Renal pelvis (tissue), 4 donors: ENCODE results near the gene CDC14A. TPM values are rescaled to one million over a fixed set of nuclear protein-coding genes. Genes with fewer than 3 reads are reported as not detected.
A peak's percentile ranks its signal among the peaks of the same experiment; 100 is the strongest.
"Not testable (repeated sequence)": the region's sequence is repeated elsewhere in the genome, so short reads cannot be mapped to it uniquely, and the experiment has no call there.

ENCODE experiments used
- DNase-seq: peaks from one replicate; pipeline ENCODE4 v3.0.0-alpha.2; 2013
- polyA plus RNA-seq, 3 donors: library from polyadenylated mRNA; unstranded; fragments of 120-200 nt; gene quantifications; one replicate each; pipeline ENCODE4 v1.2.1, GENCODE V29; 2013; ENCODE audit not compliant: insufficient read length in 3 of 3

CDC14A gene
- polyA plus RNA-seq, 3 donors: 26.5 to 33.2 (median 29.6) TPM

GRCh38 chr1:100325415-100326324, 26.6 kb upstream of the CDC14A start:
- DNase-seq: peak; percentile 67

DNA sequence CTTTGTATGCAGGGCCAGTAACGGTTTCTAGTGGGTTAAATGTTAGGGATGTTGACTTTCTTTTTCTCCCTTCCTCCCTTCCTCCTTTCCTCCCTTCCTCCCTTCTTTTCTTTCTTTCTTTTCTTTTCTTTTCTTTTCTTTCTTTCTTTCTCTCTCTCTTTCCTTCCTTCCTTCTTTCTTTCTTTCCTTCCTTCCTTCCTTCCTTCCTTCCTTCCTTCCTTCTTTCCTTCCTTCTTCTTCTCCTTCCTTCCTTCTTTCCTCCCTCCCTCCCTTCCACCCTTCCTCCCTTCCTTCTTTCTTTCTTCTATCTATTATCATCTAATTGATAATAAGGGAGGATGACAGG, 26.0 kb upstream of the CDC14A start:
- DNase-seq: not testable (repeated sequence)

- no peak for DNase-seq
These were observed 24.2 kb upstream of the CDC14A start for GRCh38 chr1:100328133-100328532.

GRCh38 chr1:100331146-100331545, 21.2 kb upstream of the CDC14A start:
- DNase-seq: not testable (repeated sequence)

GRCh38 chr1:100332331-100332730, 20.0 kb upstream of the CDC14A start:
- no peak for DNase-seq

DNA sequence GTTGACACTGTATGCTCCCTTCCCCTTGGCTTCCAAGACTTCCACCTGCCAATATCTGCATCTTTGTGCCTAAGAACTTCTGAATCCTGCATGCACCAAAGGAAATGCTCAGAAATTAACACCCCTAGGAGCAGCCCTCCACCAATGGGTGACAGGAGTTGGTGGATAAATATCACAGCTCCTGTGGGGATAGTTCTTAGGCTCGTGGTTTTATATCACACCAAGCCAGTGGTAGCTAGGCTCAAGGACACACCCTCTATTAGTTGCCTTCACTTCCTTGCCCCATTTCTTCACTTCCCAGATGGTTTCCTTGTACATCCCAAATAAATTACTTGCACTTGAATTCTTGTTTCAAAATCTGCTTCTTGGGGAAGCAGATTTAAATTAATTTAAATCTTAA, 16.9 kb upstream of the CDC14A start:
- DNase-seq: no peak

- DNase-seq: not testable (repeated sequence)
These were observed 14.4 kb upstream of the CDC14A start for GRCh38 chr1:100337878-100338277.

DNA sequence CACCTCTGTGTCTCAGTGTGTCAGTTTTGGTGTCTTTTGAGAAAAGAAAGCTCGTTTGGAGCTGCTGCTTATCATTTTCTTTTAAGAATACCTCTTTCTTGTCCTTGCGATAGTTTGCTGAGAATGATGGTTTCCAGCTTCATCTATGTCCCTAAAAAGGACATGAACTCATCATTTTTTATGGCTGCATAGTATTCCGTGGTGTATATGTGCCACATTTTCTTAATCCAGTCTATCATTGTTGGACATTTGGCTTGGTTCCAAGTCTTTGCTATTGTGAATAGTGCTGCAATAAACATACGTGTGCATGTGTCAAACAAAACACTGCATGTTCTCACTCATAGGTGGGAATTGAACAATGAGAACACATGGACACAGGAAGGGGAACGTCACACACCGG, 12.6 kb upstream of the CDC14A start:
- DNase-seq: not testable (repeated sequence)

- no peak for DNase-seq
These were observed 11.8 kb upstream of the CDC14A start for GRCh38 chr1:100340494-100340893.

GRCh38 chr1:100342348-100342747, 10.0 kb upstream of the CDC14A start:
- no peak for DNase-seq

DNA sequence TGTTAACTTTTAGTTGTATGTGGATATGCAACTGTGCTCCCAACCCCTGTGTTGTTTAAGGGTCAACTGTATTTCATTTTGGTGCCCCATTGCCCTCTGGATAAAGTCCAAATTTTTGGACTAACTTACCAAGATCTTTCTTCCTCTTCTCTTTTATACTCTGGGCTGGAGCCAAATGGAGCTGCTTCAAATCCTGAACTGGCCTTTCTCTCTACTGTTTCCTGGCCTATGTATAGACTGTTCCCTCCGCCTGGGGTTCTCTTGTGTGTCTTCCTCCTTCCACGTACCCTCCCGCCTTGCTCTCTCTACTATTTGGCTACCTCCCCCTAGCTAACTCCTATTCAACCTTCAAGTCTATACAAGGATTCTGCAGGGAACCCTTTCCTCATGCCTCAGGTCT, 8.4 kb upstream of the CDC14A start:
- DNase-seq: no peak

DNA sequence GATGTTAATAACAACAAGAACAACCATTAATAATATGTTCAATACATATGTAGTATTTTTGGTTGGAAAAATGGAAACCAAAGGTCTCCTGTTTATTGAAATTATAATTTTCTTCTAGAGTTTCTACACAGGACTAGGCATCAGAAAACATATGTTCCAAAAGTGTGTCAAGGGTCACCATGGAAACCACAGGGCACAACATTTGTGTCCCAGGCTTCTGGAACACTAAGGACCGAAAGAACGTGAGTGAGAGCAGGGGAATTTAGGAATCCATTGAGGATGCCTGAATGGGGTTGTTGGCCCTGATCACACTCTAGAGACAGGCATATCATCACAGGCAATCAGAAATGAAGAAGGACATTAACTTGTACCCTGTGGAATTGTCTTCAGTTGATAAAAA, 7.5 kb upstream of the CDC14A start:
- DNase-seq: no peak

DNA sequence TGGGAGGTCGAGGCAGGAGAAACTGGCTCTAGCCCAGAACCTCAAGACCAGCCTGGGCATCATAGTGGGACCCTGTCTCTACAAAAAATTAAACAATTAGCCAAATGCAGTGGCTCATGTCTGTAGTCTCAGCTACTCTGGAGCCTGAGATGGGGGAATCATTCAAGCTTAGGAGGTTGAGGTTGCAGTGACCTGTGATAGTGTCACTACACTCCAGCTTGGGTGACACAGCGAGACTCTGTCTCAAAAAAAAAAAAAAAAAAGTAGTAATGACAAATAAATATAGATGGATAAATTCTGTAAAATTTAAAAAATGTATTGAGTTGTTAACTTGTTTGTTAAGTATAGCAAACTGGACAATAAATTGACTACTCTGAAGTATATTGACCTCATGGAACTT, 5.9 kb upstream of the CDC14A start:
- no peak for DNase-seq

DNA sequence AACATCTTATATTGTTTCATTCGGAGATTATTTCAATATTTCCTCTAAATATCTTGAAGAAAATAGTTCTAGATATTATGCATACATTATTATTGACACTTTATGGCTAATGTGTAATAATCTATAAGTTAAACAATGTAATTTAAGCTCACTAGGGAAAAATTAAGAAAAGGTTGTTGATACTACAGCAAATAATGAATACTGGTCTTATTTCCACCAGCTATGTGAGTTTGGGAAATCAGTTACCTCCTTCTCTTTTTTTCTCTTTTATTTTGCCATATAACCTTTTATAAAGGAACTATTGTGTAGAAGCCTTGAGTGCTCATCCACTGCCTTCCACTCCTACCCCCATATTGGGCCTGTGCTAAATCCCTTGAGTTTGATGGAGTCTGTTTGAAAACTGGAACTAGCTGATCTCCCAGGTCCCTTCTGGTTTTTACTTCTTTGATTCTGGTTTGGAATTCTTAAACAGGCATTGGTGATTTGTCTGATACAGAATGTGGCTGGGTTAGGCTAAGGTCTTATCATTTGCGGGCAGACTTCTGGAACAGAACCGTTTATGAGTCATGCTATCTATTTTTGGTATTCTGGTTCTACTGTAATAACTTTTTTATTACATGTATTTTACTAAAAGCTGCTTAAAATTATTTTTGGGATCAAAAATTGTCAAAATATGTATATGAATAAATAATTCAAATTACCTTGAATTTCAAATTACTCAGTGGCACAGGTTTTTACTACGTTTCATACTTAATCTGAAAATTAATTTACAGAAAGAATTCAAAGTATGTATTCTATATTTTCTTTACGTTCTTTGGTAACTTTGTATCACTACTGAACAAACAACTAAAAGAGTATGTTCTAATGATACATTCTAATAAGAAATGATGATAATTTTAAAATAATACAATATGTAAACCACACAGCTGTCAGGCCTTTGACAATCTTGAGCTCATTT, 5.0 kb upstream of the CDC14A start:
- no peak for DNase-seq

GRCh38 chr1:100348549-100349144, 3.7 kb upstream of the CDC14A start:
- DNase-seq: no peak

DNA sequence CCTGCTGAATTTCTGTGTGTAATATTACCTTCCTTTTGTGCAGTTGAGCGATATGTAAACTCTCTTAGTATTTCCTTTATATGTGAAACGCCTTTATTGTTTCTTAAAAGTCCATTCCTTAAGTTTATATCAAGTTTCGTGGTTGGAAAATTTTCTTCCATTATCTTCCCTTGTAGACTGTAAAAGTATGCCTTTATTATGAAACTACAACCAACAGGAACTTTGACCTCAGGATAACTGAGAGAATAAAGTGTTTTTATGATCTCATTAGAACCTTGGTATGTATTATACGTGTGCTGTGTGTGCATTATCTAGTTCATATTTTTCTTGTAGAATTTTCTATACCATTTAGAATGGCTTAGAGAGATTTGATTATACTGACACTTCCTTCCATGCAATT, 3.1 kb upstream of the CDC14A start:
- DNase-seq: no peak

DNA sequence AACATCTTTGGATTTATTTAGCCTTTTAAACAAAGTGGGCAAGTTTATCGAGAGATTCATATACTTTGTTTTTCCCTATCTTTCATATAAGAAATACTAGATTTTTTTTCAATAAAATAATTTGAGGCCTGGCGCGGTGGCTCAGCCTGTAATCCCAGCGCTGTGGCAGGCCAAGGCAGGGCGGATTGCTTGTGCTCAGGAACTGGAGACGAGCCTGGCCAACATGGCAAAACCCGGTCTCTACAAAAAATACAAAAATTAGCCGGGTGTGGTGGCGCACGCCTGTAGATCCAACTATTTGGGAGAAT, 1.6 kb upstream of the CDC14A start:
- DNase-seq: no peak

- DNase-seq: peak; percentile 93
These were observed 1.0 kb upstream of the CDC14A start for GRCh38 chr1:100351095-100351887.

DNA sequence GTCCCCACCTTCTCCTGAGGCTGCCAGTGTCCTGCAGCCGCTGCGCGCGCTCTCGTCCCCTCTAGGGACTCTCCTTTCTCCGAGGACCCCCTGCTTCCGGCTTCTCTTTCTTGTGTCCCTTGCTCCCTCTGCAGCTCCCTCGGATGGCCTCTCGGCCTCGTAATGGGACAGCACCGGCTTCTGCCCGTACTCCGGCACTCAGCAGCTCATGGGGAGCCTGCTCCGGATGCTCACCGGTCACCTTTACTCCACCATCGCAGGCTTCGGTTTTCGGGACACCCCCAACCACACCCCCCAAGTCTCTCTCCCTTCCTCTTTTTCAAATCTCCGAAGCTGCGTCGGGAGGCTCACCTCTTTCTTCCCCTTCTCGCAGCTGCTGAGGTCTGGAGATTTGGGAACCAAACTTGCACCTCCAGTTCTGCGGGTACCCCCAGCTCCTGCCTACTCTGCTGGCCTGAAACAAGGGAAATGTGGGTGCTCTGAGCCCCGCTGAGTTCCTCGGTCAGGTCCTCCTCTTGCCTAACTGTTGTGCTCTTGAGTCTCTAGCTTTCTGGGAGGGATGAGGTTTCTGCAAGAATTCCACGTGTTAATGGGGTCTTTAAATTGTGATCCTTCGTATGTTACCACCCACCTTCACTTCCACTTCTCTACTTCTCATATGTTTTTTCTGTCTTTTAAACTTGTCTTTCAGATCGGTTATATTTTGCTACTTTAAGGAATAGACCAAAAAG, 930 bp downstream of the CDC14A start:
- no peak for DNase-seq

GRCh38 chr1:100353988-100354387, 1.7 kb downstream of the CDC14A start:
- peak; percentile 57 for DNase-seq

GRCh38 chr1:100354971-100355394, 2.7 kb downstream of the CDC14A start:
- peak; percentile 87 for DNase-seq
